T-helper 1 cell (primary cell): ENCODE measurements around the gene DLX2.

Source experiments
- DNase-seq, 5 donors: peaks; one replicate each; pipeline ENCODE4 v3.0.0-alpha.2; 2012 to 2020

DLX2 gene

GRCh38 chr2:172052000-172052983 is 50.4 kb downstream of the DLX2 start:
- no peak for DNase-seq

DNA sequence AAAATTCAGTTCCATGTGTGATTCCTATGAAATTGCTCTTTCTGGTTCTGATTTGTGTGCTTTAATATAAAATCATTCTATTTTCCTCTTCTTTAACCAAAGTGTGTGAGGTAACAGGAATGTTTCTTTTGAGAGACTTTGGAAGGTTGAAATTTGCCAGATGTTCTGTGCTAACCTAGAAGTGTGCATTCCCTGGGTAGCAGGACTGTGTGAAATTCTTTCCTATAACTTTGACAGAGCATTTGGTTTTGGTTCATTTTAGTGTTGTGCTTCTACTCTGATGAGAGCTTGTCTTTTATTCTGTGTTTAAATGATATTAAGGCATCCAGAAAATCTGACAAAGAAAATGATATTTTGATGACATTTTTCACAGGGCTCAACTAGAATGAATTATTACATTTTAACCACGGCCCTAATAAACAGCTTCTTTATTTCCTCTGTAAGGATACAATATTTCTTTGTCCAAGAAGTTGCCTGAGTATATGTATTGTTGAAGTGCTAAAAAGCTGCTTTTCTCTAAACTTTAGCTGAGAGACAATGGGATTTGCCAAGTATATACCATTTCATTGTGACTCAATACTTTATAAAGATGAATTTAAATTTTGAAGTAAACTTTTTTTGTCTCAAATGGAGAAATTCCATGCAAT is 52.1 kb downstream of the DLX2 start:
- no peak for DNase-seq

DNA sequence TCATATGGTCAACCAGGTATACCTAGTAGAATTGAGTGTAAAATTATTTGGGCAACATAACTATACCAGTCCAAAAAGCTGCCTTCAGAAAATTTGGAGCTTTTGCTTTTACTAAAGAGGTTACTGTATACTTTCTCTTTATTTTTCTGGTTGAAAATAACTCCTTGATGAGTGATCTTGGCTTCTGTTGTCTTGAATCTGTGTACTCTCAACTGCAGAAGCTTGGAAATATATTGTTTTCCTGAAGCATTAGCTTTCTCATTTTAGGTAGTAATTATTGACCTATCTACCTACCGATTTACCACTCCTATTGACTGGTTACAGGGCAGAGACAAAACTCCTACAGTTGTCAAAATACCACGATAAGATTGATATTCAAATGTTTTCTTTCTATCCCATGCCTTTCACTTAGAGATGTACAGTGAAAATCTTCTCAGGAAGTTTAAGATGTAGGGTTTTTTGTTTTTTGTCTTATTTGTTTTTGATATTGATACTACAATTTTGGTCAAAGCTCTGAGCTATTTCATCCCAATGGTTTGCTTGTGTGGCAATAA is 53.1 kb downstream of the DLX2 start:
- DNase-seq, result no peak
